ENCODE results near the gene WNT7B.

WNT7B gene

GRCh38 chr22:45923212-45923611 lies 53.8 kb downstream of the WNT7B start:
- no peak for DNase-seq

DNA sequence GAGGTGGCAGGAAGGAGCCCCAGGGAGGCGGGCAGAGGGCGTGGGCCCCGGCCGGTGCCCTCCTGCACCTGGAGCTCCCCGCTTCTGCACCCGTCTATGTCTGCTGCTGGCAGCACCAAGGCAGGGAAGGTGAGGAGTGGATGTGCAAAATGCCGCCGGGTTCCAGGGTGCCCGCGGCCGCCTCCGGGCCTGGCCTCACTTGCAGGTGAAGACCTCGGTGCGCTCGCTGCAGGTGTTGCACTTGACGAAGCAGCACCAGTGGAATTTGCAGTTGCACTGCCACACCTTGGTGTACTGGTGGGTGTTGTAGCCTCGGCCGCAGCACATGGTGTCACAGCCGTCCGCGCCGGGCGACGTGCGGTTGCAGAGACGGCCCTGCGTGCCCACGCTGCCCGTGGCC lies 54.3 kb downstream of the WNT7B start:
- no peak for DNase-seq

DNA sequence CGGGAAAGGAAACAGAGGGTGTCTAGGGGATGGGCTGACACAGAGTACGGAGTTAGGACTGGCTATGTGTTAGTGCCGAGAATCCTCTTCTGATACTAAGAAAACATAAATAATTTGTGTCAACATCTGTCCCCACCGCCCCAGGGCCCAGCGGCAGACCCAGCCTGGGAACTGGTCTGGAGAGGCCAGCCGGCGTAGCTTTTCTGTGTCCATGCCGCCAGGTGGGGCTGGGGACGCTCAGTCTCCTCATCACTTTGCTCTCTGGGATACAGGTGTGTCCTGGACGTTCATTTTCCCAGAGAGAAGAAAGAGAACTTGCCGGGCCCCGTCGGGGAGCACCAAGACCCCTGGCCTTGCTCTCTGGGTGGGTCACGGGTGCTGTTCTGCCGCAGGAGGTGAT lies 54.7 kb downstream of the WNT7B start:
- no peak for DNase-seq

GRCh38 chr22:45919504-45920286 lies 57.3 kb downstream of the WNT7B start:
- no peak for DNase-seq

GRCh38 chr22:45918459-45919370 lies 58.2 kb downstream of the WNT7B start:
- DNase-seq, result no peak

DNA sequence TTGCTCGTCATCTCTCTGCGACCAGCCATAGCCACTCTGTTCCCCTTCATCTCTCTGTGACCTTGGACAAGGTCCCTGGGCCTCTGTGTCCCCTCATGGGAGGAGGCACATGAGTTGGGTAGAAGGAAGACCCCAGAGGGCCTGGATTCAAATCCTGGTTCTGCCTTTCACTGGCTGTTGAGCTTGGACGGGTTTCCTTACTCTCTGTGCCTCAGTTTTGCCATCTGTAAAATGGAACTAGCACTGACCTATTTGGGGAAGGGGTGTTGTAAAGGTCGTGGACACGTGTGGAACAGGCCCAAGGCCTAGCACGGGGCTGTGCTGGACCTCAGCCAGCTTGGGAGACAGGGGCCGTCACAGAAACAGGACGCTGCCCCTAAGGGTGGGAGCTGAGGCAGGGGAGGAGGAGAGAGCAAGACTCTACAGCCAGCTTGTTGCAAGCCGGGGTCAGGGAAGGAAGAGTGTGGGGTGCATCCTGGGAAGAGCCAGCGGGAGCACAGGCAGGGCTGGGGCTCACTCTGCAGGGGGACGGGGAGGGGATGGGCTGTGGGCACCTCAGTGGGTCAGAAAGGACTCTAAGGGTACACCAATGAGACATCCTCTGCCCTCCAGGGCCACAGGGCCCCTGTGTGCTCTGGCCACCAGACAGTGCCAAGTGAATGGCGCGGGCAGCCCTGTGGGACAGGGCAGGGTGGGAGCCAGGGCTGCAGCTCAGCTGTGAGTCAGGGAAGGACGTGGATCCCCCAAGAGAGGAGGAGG lies 59.1 kb downstream of the WNT7B start:
- no peak for DNase-seq

DNA sequence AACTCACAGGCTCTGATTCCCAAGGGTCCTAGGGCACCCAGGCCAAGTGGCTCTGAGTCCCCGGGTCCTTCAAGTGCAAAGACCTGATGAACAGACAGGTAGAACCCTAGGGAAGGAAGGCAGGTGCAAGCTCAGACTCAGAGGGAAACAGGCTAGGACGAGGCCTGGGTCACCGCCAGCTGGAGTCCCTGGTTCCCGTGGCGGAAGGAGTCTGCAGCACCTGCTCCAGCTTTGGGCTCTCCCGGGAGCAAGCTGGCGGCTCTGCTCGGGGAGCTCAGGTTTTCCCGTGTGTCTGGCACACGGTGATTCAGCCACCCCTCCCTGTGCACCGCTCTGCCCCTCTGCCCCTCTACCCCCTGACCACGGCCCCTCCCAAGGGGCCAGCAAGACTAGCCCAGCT lies 59.8 kb downstream of the WNT7B start:
- no peak for DNase-seq

DNA sequence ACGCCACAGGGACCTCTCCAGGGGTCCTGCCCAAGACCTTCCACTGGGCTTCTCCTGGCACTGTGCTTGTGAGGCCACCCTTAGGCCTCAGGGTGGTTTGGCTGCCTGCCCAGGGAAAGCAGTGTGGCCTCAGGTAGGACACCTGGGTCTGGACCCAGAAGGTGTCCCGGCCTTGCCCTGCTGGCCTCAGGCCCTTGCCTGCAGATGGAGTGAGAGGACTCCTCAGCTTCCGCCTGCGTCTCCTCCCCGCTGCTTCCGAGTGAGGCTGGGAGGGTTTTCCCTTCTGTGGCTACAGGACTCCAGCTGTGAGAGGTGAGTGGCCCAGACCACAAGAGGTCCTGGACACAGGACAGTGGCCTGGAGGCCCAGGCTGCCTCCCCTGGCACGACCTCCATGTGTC lies 60.4 kb downstream of the WNT7B start:
- no peak for DNase-seq

GRCh38 chr22:45915841-45916240 lies 61.1 kb downstream of the WNT7B start:
- DNase-seq, result no peak

- no peak for DNase-seq
Measured at GRCh38 chr22:45915151-45915550, 61.8 kb downstream of the WNT7B start.

- no peak for DNase-seq
Measured at GRCh38 chr22:45914309-45914708, 62.7 kb downstream of the WNT7B start.

DNA sequence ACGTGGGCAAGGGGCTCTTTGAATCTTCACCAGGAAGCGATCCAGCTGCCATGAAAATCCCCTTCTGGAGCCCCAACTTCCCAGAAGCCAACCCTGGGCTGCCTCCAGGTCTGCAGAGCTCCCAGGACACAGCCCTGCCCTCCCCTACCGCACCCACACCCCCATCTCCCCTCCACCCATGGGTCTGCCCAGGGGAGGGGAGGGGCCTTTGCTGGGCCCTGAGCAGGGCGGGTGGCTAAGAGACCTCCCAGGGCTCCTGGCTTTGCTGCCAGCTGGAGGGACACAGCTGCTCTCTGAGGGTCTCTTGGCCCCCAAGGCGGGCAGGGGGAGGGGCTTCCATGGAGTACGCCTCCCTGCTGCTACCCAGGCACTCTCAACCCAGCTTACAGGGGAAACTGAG lies 64.1 kb downstream of the WNT7B start:
- no peak for DNase-seq

DNA sequence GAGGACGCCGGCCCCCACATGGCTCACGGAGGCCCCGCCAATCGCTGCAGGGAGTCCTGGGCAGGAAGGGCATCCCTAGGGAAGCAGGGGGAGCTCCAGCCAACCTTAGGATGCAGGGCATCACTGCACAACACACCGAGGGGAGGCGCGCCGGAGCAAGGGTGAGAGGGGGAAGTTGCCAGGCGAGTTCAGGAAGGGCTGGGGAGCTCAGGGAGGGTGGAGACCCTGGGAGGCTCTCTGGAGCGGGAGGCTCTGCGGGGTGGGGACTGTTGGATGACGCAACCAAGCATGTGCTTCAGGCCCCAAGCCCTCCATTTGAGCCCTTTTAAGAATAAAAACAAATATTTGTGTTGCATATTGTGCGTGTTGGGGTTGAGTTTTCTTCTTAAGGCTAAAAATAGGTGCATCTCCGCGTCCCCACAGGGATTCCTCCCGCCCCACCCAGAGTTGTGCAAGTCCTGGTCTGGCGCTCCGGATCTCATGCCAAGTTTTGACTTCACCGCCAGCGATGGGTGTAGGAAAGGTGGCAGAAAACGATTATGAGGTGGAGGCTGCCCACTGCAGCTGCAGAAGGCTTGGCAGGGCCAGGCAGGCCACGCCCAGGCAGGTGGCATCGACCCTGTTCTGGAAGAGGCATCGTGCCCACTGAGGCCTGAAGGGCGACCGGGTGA lies 65.2 kb downstream of the WNT7B start:
- no peak for DNase-seq

DNA sequence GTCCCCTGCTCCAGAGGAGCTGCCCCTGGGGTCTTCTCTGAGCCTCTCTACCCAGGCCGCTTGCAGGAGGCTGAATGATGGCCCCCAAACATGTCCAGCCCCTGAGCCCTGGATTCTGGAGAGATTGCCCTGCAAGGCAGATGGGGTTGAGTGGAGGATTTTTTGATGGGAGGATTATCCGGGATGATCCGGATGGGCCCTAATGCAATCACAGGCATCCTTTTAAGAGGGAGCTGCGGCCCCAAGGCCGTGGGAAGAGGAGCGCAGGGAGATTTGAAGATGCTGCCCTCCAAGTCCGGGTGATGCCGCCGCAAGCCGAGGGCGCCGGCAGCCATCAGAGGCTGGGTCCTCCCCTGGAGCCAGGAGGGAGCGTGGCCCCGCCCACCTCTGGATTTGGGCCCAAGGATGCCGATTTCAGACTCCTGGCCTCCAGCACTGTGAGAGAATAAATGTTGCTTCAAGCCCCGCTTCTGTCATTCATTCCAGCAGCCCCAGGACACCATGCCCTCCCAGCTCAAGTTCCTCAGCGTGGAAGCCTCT lies 66.0 kb downstream of the WNT7B start:
- DNase-seq, result no peak

DNA sequence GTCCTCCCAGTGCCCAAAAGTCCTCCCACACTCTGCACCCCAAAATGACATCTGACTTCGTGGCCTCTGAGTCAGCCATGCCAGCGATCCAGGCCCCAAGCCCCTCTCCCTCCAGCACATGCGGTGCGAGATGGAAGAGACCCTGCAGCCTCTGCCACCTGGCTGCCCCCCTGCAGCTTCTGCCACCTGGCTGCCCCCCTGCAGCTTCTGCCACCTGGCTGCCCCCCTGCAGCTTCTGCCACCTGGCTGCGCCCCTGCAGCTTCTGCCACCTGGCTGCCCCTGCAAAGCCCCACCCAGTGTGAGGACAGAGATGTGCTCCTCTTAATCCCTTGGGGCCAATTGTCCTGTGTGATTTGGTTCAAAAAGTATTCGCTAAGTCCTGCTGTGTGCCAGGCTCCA lies 68.0 kb downstream of the WNT7B start:
- no peak for DNase-seq

GRCh38 chr22:45907996-45908395 lies 69.0 kb downstream of the WNT7B start:
- no peak for DNase-seq

GRCh38 chr22:45907378-45907777 lies 69.6 kb downstream of the WNT7B start:
- no peak for DNase-seq

- no peak for DNase-seq
Measured at GRCh38 chr22:45906946-45907345, 70.0 kb downstream of the WNT7B start.

GRCh38 chr22:45905924-45906865 lies 70.8 kb downstream of the WNT7B start:
- DNase-seq, result no peak

GRCh38 chr22:45905326-45905923 lies 71.5 kb downstream of the WNT7B start:
- DNase-seq, result no peak

- no peak for DNase-seq
Measured at GRCh38 chr22:45904236-45904635, 72.7 kb downstream of the WNT7B start.

Measured in activated T-cell treated with anti-CD3 and anti-CD28 coated beads, Interleukin-2, amount 50 U/mL, for 1 hour (primary cell).